ENCODE results near the gene CAPN2.

GRCh38 chr1:223712194-223712849 lies at the start of gene CAPN2:
- TF ChIP-seq CTCF (IDR thresholded peaks at IDR 0.05) (peak; percentile 38 to 92 (median 78)), POLR2A (IDR thresholded peaks at IDR 0.05) (peak in 1 of 2 donors; percentile 92)
